Measurements from ENCODE around the gene ARHGAP26. TPM values are rescaled to one million over a fixed set of nuclear protein-coding genes. Genes with fewer than 3 reads are reported as not detected.

ARHGAP26 gene
- total RNA-seq, 1 donor = 1.7 TPM

DNA sequence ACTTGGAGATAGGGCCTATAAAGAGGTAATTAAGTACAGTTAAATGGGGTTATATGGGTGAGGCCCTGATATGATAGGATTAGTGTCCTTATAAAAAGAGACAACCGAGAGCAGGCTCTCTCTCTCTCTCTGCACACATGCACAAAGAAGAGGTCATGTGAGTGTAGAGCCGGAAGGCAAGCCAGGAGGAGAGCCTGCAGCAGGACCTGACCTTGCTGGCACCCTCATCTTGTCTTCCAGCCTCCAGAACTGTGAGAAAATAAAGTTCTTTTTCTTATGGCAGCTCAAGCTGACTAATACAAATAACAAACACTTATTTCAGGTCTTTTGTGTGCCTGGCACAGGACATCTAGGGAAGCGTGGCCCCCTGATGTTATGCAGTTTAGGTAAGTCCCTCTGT is 62.1 kb downstream of the ARHGAP26 start:
- no peak for TF ChIP-seq CTCF (IDR thresholded peaks at IDR 0.05; ENCODE audit: insufficient read depth, low read depth, low read length)
- DNase-seq (ENCODE audit: low read depth) = no peak

DNA sequence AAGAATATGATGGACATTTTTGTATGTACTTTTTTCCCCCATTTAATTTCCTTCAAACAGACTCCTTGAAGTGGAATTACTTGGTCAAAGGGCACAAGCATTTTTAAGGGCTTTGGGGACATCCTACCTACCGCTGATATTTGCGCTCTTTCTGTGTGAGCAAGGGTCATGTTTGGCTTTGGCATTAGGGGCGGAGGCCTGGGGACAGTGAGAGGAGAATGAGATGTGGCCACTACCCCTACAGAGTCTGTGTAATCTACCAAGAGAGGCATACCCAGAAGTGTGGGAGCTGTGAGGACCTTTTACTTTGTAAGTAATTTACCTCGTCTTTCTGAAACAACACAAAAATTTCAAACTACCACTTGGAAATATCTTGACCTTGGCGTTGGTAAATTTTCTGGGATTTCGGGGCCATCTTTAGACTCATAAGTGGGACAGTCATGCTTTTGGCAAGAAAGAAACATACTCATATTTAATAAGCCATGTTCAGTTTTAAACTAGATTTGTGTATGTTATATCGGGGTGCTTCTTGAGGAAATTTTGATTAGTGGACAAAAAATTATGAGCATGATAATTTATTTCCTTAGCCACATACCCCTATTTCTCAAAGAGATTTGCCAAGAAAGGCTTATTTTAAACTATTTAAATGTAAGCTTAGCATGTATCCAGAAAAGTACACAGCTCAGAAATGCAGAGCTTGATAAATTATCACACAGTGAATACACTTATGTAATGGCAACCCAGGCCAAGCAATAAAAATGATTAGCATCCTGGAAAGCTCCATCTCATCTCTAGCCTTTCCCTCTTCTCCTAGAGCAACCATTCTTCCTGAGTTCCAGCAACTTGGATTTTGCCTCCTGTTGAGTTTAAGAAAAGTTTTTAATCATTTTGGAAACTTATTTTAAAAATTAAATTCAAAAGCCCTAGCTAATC is 63.6 kb downstream of the ARHGAP26 start:
- H3K4me3 ChIP-seq (ENCODE audit: low read depth, low read length) = no peak overlapping the region
- no peak for DNase-seq (ENCODE audit: low read depth)
- no peak for TF ChIP-seq CTCF (IDR thresholded peaks at IDR 0.05; ENCODE audit: insufficient read depth, low read depth, low read length)

More for the DNA sequence above, 62.1 kb downstream of the ARHGAP26 start:
- H3K4me3 ChIP-seq (ENCODE audit: low read depth, low read length) = no peak overlapping the region

DNA sequence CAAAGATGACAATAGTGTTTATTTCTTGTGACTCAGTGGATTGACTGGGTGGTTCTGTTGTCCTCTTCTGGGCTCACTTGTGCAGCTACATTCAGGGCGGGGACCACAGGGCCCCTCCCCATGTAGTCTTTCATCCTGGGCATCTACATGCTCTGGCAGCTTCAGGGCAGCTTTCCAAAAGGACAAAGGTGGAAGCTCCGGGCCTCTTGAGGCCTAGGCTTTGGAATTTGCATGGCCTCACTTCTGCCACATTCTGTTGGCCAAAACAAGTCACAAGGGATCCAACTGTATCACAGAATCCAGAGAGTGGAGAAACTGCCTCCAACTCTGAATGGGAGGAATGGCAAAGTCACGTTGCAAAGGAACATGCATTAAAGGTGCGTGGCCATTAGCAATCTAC is 64.3 kb downstream of the ARHGAP26 start:
- no peak overlapping the region for H3K4me3 ChIP-seq (ENCODE audit: low read depth, low read length)
- DNase-seq (ENCODE audit: low read depth) = no peak
- no peak for TF ChIP-seq CTCF (IDR thresholded peaks at IDR 0.05; ENCODE audit: insufficient read depth, low read depth, low read length)

GRCh38 chr5:142835540-142835939 is 65.4 kb downstream of the ARHGAP26 start:
- no peak for DNase-seq (ENCODE audit: low read depth)
- no peak overlapping the region for H3K4me3 ChIP-seq (ENCODE audit: low read depth, low read length)
- no peak for TF ChIP-seq CTCF (IDR thresholded peaks at IDR 0.05; ENCODE audit: insufficient read depth, low read depth, low read length)

- TF ChIP-seq CTCF (IDR thresholded peaks at IDR 0.05; ENCODE audit: insufficient read depth, low read depth, low read length) = no peak
- DNase-seq (ENCODE audit: low read depth) = no peak
- H3K4me3 ChIP-seq (ENCODE audit: low read depth, low read length) = no peak overlapping the region
Observed at GRCh38 chr5:142836048-142836447, 65.9 kb downstream of the ARHGAP26 start.

DNA sequence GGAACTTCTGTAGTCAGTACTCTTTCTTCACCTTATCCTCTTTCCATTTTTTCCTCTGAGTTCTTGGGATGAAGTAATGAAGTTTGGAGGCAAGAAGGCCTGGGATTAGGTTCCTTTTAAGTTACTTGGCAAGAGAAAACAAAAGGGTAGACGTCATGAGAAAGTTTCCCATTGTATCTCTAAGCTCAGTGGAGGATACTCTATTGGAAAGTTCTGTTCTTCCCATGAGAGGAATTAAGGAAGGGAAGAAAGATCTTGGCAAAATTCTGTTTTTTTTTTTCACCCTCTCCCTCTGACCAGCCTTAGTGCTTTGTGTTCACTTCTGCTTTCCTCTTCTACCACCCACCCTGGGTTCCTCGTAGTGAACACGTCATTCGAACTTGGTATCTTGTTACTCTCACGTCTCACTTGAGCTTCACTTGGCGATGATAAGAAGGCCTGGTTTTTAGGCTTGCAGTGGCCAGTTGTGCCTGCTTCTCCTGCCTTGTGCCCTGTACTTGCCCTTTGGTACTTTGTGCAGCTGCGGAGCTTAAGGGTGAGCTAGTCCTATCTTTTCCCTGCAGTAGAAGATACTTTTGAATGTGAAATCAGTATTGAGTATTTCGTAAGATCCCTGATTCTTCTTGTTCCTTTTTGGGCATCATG is 67.0 kb downstream of the ARHGAP26 start:
- no peak for TF ChIP-seq CTCF (IDR thresholded peaks at IDR 0.05; ENCODE audit: insufficient read depth, low read depth, low read length)
- no peak overlapping the region for H3K4me3 ChIP-seq (ENCODE audit: low read depth, low read length)
- DNase-seq (ENCODE audit: low read depth) = peak; percentile 36
